Measurements from ENCODE around the gene ANKRD31. TPM values are rescaled to one million over a fixed set of nuclear protein-coding genes. Genes with fewer than 3 reads are reported as not detected.

Gene ANKRD31
- total RNA-seq, 1 experiment from 2014 or later = 0.28 TPM

- BruUV-seq (replicated peaks) = no TSS peak
- Mint-ChIP-seq H3K4me1 (ENCODE audit: insufficient read depth, unreplicated experiment) (peaks cover 29% of the 10 kb centered on the region), H3K4me3 (ENCODE audit: unreplicated experiment) (no peak overlapping the region), H3K36me3 (ENCODE audit: insufficient read depth, unreplicated experiment) (peaks cover 7% of the 10 kb centered on the region), H3K27ac (ENCODE audit: low read depth, unreplicated experiment) (no peak overlapping the region), H3K9me3 (ENCODE audit: unreplicated experiment) (peaks cover 3% of the 10 kb centered on the region), H3K27me3 (ENCODE audit: insufficient read depth, unreplicated experiment) (no peaks in the 10 kb centered on the region)
- intact Hi-C loops (cut with micrococcal nuclease) = no loop called here
- TF ChIP-seq CTCF (IDR thresholded peaks at IDR 0.05; ENCODE audit: unreplicated experiment) = no peak
- ChIA-PET POLR2A (interaction anchor here (1.7 to 2.0 kb wide), 2 partner anchors 8 to 38 kb away, joined by 5 read pairs; no protein-coding TSS in a partner anchor), CTCF (interaction anchor here (0.7 kb wide), 1 partner anchor 9 kb away, joined by 5 read pairs; no protein-coding TSS in a partner anchor)
- DNase-seq (ENCODE audit: unreplicated experiment) = no peak
Observed at GRCh38 chr5:75045071-75045470, 191.6 kb downstream of the ANKRD31 start.

- BruUV-seq (replicated peaks) = no TSS peak
- no peaks in the 10 kb centered on the region for H3K27me3 Mint-ChIP-seq (ENCODE audit: insufficient read depth, unreplicated experiment)
- ChIA-PET CTCF (interaction anchor here (0.7 kb wide), 1 partner anchor 10 kb away, joined by 5 read pairs; no protein-coding TSS in a partner anchor), POLR2A (interaction anchor here (0.6 to 1.7 kb wide), 5 partner anchors 37 to 1710 kb away, joined by 3 to 5 read pairs (median 3); partner anchors contain the start of gene HMGCR)
- no peak for TF ChIP-seq CTCF (IDR thresholded peaks at IDR 0.05; ENCODE audit: unreplicated experiment)
- H3K4me1 Mint-ChIP-seq (ENCODE audit: insufficient read depth, unreplicated experiment) = peaks cover 25% of the 10 kb centered on the region
- peaks cover 7% of the 10 kb centered on the region for H3K36me3 Mint-ChIP-seq (ENCODE audit: insufficient read depth, unreplicated experiment)
- no peak overlapping the region for H3K4me3 Mint-ChIP-seq (ENCODE audit: unreplicated experiment)
- intact Hi-C loops (cut with micrococcal nuclease) = no loop called here
- DNase-seq (ENCODE audit: unreplicated experiment) = peak; percentile 52
- H3K27ac Mint-ChIP-seq (ENCODE audit: low read depth, unreplicated experiment) = peak overlapping the region; percentile 52
- peaks cover 9% of the 10 kb centered on the region for H3K9me3 Mint-ChIP-seq (ENCODE audit: unreplicated experiment)
Observed at GRCh38 chr5:75044406-75044805, 192.3 kb downstream of the ANKRD31 start.

- CTCF ChIA-PET = no interaction called here
Observed at GRCh38 chr5:75043633-75044264, 192.9 kb downstream of the ANKRD31 start.

More at GRCh38 chr5:75043633-75044264, 192.9 kb downstream of the ANKRD31 start:
- no peak for DNase-seq (ENCODE audit: unreplicated experiment)
- H3K9me3 Mint-ChIP-seq (ENCODE audit: unreplicated experiment) = peaks cover 9% of the 10 kb centered on the region
- H3K36me3 Mint-ChIP-seq (ENCODE audit: insufficient read depth, unreplicated experiment) = peaks cover 7% of the 10 kb centered on the region
- no peaks in the 10 kb centered on the region for H3K27me3 Mint-ChIP-seq (ENCODE audit: insufficient read depth, unreplicated experiment)
- POLR2A ChIA-PET = interaction anchor here (0.6 to 0.7 kb wide), 3 partner anchors 195 to 1710 kb away, joined by 3 read pairs; partner anchors contain the start of gene HMGCR
- intact Hi-C loops (cut with micrococcal nuclease) = no loop called here
- peaks cover 25% of the 10 kb centered on the region for H3K4me1 Mint-ChIP-seq (ENCODE audit: insufficient read depth, unreplicated experiment)
- no peak overlapping the region for H3K4me3 Mint-ChIP-seq (ENCODE audit: unreplicated experiment)
- H3K27ac Mint-ChIP-seq (ENCODE audit: low read depth, unreplicated experiment) = peak overlapping the region; percentile 52
- no peak for TF ChIP-seq CTCF (IDR thresholded peaks at IDR 0.05; ENCODE audit: unreplicated experiment)
- no TSS peak for BruUV-seq (replicated peaks)
